WTC11 (cell line): ENCODE results near the gene MYO7B.

ENCODE experiments used
- KAT7 ChIP-seq: sonication (generic); formaldehyde crosslinking; IDR thresholded peaks from 2 replicates; pipeline ENCODE4 v1.8.1; 2023; ENCODE audit warnings: missing genetic modification reagents, mild to moderate bottlenecking, borderline replicate concordance
- NR1H2 ChIP-seq: sonication (generic); formaldehyde crosslinking; IDR thresholded peaks from 2 replicates; pipeline ENCODE4 v1.9.0; 2021; ENCODE audit warnings: mild to moderate bottlenecking, moderate library complexity, missing genetic modification reagents
- TEAD4 ChIP-seq: sonication (generic); formaldehyde crosslinking; IDR thresholded peaks from 2 replicates; pipeline ENCODE4 v1.8.0; 2022; ENCODE audit warnings: mild to moderate bottlenecking, missing genetic modification reagents
- ZNF263 ChIP-seq: sonication (generic); formaldehyde crosslinking; IDR thresholded peaks from 2 replicates; pipeline ENCODE4 v1.8.1; 2022; ENCODE audit warnings: low read depth, mild to moderate bottlenecking, moderate library complexity, missing genetic modification reagents
- TF ChIP-seq, protein P1 (sequence below): fragments of 200-600 bp; IDR thresholded peaks from 2 replicates; pipeline ENCODE4 v1.8.0; 2022; ENCODE audit warnings: antibody characterized with exemption
- TF ChIP-seq, protein P2 (sequence below): sonication (generic); formaldehyde crosslinking; IDR thresholded peaks from 2 replicates; pipeline ENCODE4 v1.8.0; 2022; ENCODE audit warnings: mild to moderate bottlenecking, missing genetic modification reagents
- TF ChIP-seq, protein P3 (sequence below): sonication (generic); formaldehyde crosslinking; IDR thresholded peaks from 2 replicates; pipeline ENCODE4 v1.8.1; 2022; ENCODE audit warnings: mild to moderate bottlenecking, missing genetic modification reagents, moderate library complexity, borderline replicate concordance

DNA sequence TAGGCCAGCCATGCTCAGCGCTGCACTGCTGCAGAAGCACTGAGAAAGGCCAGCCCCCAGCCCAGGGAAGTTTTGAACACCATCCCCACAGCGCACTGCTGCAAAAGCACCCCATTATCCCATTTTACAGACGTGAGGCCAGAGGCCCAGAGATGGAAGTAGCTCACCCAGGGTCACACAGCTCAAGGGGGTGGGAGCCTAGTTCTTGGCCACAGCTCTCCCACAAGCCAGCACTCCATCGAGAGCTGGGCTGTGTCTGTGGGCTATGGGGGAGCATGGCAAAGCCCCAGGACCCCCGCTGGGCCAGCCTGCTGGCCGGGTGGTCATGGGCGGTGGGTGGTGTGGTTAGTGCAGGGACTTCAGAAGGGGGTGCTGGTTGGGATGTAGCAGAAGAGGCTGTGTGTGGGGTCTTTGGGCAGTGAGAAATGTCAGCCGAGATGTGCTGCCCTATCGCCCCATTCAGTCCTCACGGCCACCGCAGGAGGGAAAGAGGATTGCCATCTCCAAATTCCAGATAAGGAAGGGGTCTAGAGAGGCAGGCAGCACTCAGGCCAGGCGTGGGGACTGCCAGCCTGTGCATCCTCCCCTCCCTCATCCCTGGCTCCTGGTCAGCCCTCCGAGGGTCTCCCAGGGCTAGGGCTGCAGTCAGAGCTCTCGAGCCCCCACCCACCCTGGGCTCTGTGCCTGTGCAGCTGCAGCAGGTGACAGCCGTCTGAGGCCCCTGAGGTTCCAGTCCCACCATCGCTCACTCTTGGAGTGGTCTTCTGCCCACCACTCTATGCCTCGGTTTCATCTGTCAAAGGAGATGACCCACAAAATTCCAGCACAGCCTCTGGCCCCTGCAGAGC is 93.5 kb downstream of the MYO7B start:
- TF ChIP-seq, protein P1, sequence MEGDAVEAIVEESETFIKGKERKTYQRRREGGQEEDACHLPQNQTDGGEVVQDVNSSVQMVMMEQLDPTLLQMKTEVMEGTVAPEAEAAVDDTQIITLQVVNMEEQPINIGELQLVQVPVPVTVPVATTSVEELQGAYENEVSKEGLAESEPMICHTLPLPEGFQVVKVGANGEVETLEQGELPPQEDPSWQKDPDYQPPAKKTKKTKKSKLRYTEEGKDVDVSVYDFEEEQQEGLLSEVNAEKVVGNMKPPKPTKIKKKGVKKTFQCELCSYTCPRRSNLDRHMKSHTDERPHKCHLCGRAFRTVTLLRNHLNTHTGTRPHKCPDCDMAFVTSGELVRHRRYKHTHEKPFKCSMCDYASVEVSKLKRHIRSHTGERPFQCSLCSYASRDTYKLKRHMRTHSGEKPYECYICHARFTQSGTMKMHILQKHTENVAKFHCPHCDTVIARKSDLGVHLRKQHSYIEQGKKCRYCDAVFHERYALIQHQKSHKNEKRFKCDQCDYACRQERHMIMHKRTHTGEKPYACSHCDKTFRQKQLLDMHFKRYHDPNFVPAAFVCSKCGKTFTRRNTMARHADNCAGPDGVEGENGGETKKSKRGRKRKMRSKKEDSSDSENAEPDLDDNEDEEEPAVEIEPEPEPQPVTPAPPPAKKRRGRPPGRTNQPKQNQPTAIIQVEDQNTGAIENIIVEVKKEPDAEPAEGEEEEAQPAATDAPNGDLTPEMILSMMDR: no peak
- TF ChIP-seq, protein P2, sequence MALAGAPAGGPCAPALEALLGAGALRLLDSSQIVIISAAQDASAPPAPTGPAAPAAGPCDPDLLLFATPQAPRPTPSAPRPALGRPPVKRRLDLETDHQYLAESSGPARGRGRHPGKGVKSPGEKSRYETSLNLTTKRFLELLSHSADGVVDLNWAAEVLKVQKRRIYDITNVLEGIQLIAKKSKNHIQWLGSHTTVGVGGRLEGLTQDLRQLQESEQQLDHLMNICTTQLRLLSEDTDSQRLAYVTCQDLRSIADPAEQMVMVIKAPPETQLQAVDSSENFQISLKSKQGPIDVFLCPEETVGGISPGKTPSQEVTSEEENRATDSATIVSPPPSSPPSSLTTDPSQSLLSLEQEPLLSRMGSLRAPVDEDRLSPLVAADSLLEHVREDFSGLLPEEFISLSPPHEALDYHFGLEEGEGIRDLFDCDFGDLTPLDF (CRISPR knock-in tag): no peak
- TF ChIP-seq NR1H2 (CRISPR knock-in tag): no peak
- TF ChIP-seq, protein P3, sequence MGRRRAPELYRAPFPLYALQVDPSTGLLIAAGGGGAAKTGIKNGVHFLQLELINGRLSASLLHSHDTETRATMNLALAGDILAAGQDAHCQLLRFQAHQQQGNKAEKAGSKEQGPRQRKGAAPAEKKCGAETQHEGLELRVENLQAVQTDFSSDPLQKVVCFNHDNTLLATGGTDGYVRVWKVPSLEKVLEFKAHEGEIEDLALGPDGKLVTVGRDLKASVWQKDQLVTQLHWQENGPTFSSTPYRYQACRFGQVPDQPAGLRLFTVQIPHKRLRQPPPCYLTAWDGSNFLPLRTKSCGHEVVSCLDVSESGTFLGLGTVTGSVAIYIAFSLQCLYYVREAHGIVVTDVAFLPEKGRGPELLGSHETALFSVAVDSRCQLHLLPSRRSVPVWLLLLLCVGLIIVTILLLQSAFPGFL (CRISPR knock-in tag): no peak
- TF ChIP-seq KAT7 (CRISPR knock-in tag): no peak
- no peak for TF ChIP-seq TEAD4 (CRISPR knock-in tag)
- TF ChIP-seq ZNF263 (CRISPR knock-in tag): no peak
